ENCODE measurements around the gene PATZ1.

DNA sequence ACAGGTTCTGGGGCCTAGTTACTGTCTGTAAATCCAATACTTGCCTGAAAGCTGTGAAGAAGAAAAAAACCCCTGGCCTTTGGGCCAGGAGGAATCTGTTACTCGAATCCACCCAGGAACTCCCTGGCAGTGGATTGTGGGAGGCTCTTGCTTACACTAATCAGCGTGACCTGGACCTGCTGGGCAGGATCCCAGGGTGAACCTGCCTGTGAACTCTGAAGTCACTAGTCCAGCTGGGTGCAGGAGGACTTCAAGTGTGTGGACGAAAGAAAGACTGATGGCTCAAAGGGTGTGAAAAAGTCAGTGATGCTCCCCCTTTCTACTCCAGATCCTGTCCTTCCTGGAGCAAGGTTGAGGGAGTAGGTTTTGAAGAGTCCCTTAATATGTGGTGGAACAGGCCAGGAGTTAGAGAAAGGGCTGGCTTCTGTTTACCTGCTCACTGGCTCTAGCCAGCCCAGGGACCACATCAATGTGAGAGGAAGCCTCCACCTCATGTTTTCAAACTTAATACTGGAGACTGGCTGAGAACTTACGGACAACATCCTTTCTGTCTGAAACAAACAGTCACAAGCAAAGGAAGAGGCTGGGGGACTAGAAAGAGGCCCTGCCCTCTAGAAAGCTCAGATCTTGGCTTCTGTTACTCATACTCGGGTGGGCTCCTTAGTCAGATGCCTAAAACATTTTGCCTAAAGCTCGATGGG is 67.4 kb downstream of the PATZ1 start:
- no peak for TF ChIP-seq EZH2 (IDR thresholded peaks at IDR 0.05; ENCODE audit: insufficient read depth, poor library complexity, severe bottlenecking)
- TF ChIP-seq EZH2phosphoT487 (IDR thresholded peaks at IDR 0.05; ENCODE audit: insufficient read depth, low read depth), result no peak
